Motor neuron (in vitro differentiated cells): ENCODE measurements around the gene ZCCHC24. TPM values are rescaled to one million over a fixed set of nuclear protein-coding genes. Genes with fewer than 3 reads are reported as not detected.
A peak's percentile ranks its signal among the peaks of the same experiment; 100 is the strongest.

Experiments
- ATAC-seq, 8 experiments: fragments of 200-7000 bp; cut with Tn5 transposase; replicated peaks in 6 of 8; 2 replicates each; pipeline ENCODE4 v1.8.0; 2021; ENCODE audit warnings: mild to moderate bottlenecking in 8 of 8, moderate library complexity in 8 of 8
- H3K27ac ChIP-seq, 2 donors: fragments of 250-450 bp; sonication (Bioruptor Pico); 2 replicates each; pipeline ENCODE4 v1.9.0; 2021; ENCODE audit warnings: antibody characterized with exemption in 2 of 2, mild to moderate bottlenecking in 2 of 2, moderate library complexity in 1 of 2
- H3K4me1 ChIP-seq, 2 donors: fragments of 250-450 bp; sonication (Bioruptor Pico); replicated peaks in 1 of 2; 2 replicates each; pipeline ENCODE4 v1.6.1; 2021; ENCODE audit warnings: antibody characterized with exemption in 2 of 2, mild to moderate bottlenecking in 2 of 2, moderate library complexity in 1 of 2
- H3K4me3 ChIP-seq, 5 donors: fragments of 250-450 bp; sonication (Bioruptor Pico); 2 replicates each; pipeline ENCODE4 v1.9.0; 2021; ENCODE audit warnings: antibody characterized with exemption in 5 of 5, mild to moderate bottlenecking in 5 of 5, moderate library complexity in 4 of 5
- WGBS, 10 experiments: fragments of 450-650 bp; shearing (Covaris generic); methylation state at CpG; one replicate each; pipeline ENCODE4 v1.0.0; 2022; 5-methylcytosine and 5-hydroxymethylcytosine counted together
- in situ Hi-C, 9 experiments: fragments of 400-800 bp; cut with MboI; loops; one replicate each; pipeline ENCODE4 v1.15.0; 2021; ENCODE audit warnings: low sequenced_read_pairs in 9 of 9, low pct_unique_long_range_greater_than_20kb in 2 of 9; ENCODE audit not compliant: unreplicated experiment in 9 of 9
- total RNA-seq, 8 experiments: library from RNA; unstranded; fragments of 300-600 nt; gene quantifications; 2 replicates each; pipeline versions ENCODE4 v1.2.3 to v1.2.4, GENCODE V29; 2022

Gene ZCCHC24
- total RNA-seq, 8 experiments from 2014 or later, result 0.67 to 39.5 (median 8.0) TPM

GRCh38 chr10:79401015-79401921 lies 44.2 kb downstream of the ZCCHC24 start:
- in situ Hi-C loops, result no loop called here
- H3K27ac ChIP-seq, result peak overlapping the region; percentile 40 to 69
- peaks cover 49 to 71% of the 10 kb centered on the region in 2 donors for H3K4me1 ChIP-seq
- peak in 5 of 8 experiments; percentile 13 to 69 (median 67) for ATAC-seq
- WGBS, 10 experiments, result 30 to 90% (median 73%) methylated on average over 1 to 10 of the region's 23 CpGs; no CpG with 5 or more reads in 4 of the 10 experiments
- no peak overlapping the region for H3K4me3 ChIP-seq

GRCh38 chr10:79400146-79401004 lies 45.0 kb downstream of the ZCCHC24 start:
- no peak overlapping the region for H3K4me3 ChIP-seq
- peak in 1 of 8 experiments; percentile 5 for ATAC-seq
- H3K27ac ChIP-seq, result no peak overlapping the region
- WGBS, 10 experiments, result 7 to 100% (median 83%) methylated on average over 2 to 10 of the region's 11 CpGs; no CpG with 5 or more reads in 1 of the 10 experiments
- H3K4me1 ChIP-seq, result peaks cover 54 to 64% of the 10 kb centered on the region in 2 donors
- in situ Hi-C loops, result no loop called here

GRCh38 chr10:79399223-79399831 lies 46.1 kb downstream of the ZCCHC24 start:
- Histone ChIP-seq H3K4me3 (no peak overlapping the region), H3K4me1 (peaks cover 54 to 59% of the 10 kb centered on the region in 2 donors), H3K27ac (peak overlapping the region; percentile 20 to 59)
- in situ Hi-C loops, result no loop called here
- 0% methylated on average over 1 to 3 of the region's 15 CpGs; no CpG with 5 or more reads in 7 of the 10 experiments for WGBS, 10 experiments
- ATAC-seq, result peak; percentile 66 to 81 (median 76)

GRCh38 chr10:79398642-79399041 lies 46.8 kb downstream of the ZCCHC24 start:
- ATAC-seq, result no peak

GRCh38 chr10:79397575-79398303 lies 47.7 kb downstream of the ZCCHC24 start:
- WGBS, 10 experiments, result 6 to 100% (median 69%) methylated on average over 1 to 13 of the region's 17 CpGs; no CpG with 5 or more reads in 4 of the 10 experiments
- in situ Hi-C loops, result no loop called here
- ATAC-seq, result peak in 2 of 8 experiments; percentile 6 to 22
- H3K4me3 ChIP-seq, result no peak overlapping the region
- H3K27ac ChIP-seq, result no peak overlapping the region
- H3K4me1 ChIP-seq, result peaks cover 44% of the 10 kb centered on the region in 2 donors

More at GRCh38 chr10:79398642-79399041, 46.8 kb downstream of the ZCCHC24 start:
- in situ Hi-C loops, result no loop called here
- peak overlapping the region in 1 of 2 donors; percentile 59 for H3K27ac ChIP-seq
- peaks cover 48 to 52% of the 10 kb centered on the region in 2 donors for H3K4me1 ChIP-seq
- WGBS, 10 experiments, result 33 to 100% (median 100%) methylated on average over 1 to 2 of the region's 4 CpGs; no CpG with 5 or more reads in 5 of the 10 experiments
- no peak overlapping the region for H3K4me3 ChIP-seq

- Histone ChIP-seq H3K27ac (no peak overlapping the region), H3K4me3 (no peak overlapping the region), H3K4me1 (peaks cover 41 to 42% of the 10 kb centered on the region in 2 donors)
- WGBS, 10 experiments, result 10 to 100% (median 92%) methylated on average over 1 to 5 of the region's 6 CpGs; no CpG with 5 or more reads in 1 of the 10 experiments
- peak in 2 of 8 experiments; percentile 0 to 1 for ATAC-seq
- in situ Hi-C loops, result no loop called here
These were observed 48.4 kb downstream of the ZCCHC24 start for GRCh38 chr10:79397051-79397450.

GRCh38 chr10:79396520-79396919 lies 48.9 kb downstream of the ZCCHC24 start:
- in situ Hi-C loops, result no loop called here
- peak in 3 of 8 experiments; percentile 4 to 49 (median 4) for ATAC-seq
- Histone ChIP-seq H3K27ac (no peak overlapping the region), H3K4me3 (no peak overlapping the region), H3K4me1 (peaks cover 35 to 37% of the 10 kb centered on the region in 2 donors)
- 0 to 83% (median 30%) methylated on average over 1 to 5 of the region's 5 CpGs; no CpG with 5 or more reads in 2 of the 10 experiments for WGBS, 10 experiments

GRCh38 chr10:79394664-79395063 lies 50.8 kb downstream of the ZCCHC24 start:
- Histone ChIP-seq H3K27ac (no peak overlapping the region), H3K4me3 (no peak overlapping the region), H3K4me1 (peaks cover 20 to 23% of the 10 kb centered on the region in 2 donors)
- in situ Hi-C loops, result no loop called here
- peak in 2 of 8 experiments; percentile 0 to 55 for ATAC-seq
- 0 to 100% (median 82%) methylated on average over 1 to 5 of the region's 5 CpGs; no CpG with 5 or more reads in 2 of the 10 experiments for WGBS, 10 experiments

- Histone ChIP-seq H3K27ac (no peak overlapping the region), H3K4me1 (peaks cover 14 to 17% of the 10 kb centered on the region in 2 donors), H3K4me3 (no peak overlapping the region)
- 82 to 100% (median 91%) methylated on average over 1 to 10 of the region's 17 CpGs; no CpG with 5 or more reads in 4 of the 10 experiments for WGBS, 10 experiments
- in situ Hi-C loops, result no loop called here
- ATAC-seq, result no peak
These were observed 51.4 kb downstream of the ZCCHC24 start for GRCh38 chr10:79393924-79394610.

GRCh38 chr10:79393221-79393923 lies 52.1 kb downstream of the ZCCHC24 start:
- H3K27ac ChIP-seq, result no peak overlapping the region
- H3K4me1 ChIP-seq, result peaks cover 10 to 12% of the 10 kb centered on the region in 2 donors
- in situ Hi-C loops, result no loop called here
- no peak for ATAC-seq
- 57 to 100% (median 78%) methylated on average over 1 to 4 of the region's 4 CpGs; no CpG with 5 or more reads in 6 of the 10 experiments for WGBS, 10 experiments
- H3K4me3 ChIP-seq, result no peak overlapping the region
